Measurements from ENCODE around the gene GLDN.

- TF ChIP-seq CTCF (IDR thresholded peaks at IDR 0.05 in 4 of 5, conservative IDR thresholded peaks at IDR 0.05 in 1 of 5) (no peak), POLR2A (IDR thresholded peaks at IDR 0.05) (no peak)
Measured at GRCh38 chr15:51338496-51338895, 3.0 kb upstream of the GLDN start, which contains the start of gene CYP19A1.
